ENCODE results near the gene CEP131. TPM values are rescaled to one million over a fixed set of nuclear protein-coding genes. Genes with fewer than 3 reads are reported as not detected.

CEP131 gene
- total and polyA plus RNA-seq, 7 donors, result 1.8 to 11.6 (median 5.0) TPM

DNA sequence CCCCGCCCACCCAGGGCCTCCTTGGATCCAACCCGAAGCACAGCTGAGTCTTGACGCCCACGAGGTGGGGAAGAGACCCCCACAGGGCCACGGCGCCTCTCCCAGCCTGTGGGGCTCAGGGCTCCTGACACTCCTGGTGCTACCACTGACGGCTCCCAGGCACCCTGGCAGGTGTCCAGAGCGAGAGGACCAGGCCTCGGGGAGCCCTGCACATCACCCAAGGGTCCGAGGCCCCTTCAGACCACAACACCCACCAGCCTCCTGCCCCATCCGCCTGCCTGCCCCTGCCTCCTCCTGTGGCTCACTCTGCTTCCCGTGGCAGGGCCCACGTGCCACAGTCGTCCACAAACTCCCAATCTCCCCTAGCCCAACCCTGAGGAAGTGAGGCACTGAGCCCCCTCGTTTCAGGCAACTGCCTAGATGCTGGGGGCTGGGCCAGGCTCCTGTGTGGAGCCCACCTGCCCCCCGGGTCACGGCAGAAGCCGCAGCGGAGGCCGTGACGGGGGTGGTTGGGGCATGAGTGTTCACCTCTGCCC lies 28.5 kb downstream of the CEP131 start:
- intact Hi-C loops (cut with DNase I), result no loop called here
- Histone ChIP-seq H3K36me3 (peaks cover 0 to 18% (median 0%) of the 10 kb centered on the region in 4 donors), H3K4me1 (peaks cover 0 to 20% (median 0%) of the 10 kb centered on the region in 4 donors), H3K4me3 (no peak overlapping the region), H3K27ac (no peak overlapping the region), H3K9me3 (no peaks in the 10 kb centered on the region), H3K27me3 (no peaks in the 10 kb centered on the region)
- DNase-seq, result no peak
- TF ChIP-seq POLR2A (IDR thresholded peaks at IDR 0.05), result no peak
- TF ChIP-seq EP300 (IDR thresholded peaks at IDR 0.05), result no peak
- 92 to 93% methylated on average over 21 of the region's 21 CpGs for WGBS, 2 donors

DNA sequence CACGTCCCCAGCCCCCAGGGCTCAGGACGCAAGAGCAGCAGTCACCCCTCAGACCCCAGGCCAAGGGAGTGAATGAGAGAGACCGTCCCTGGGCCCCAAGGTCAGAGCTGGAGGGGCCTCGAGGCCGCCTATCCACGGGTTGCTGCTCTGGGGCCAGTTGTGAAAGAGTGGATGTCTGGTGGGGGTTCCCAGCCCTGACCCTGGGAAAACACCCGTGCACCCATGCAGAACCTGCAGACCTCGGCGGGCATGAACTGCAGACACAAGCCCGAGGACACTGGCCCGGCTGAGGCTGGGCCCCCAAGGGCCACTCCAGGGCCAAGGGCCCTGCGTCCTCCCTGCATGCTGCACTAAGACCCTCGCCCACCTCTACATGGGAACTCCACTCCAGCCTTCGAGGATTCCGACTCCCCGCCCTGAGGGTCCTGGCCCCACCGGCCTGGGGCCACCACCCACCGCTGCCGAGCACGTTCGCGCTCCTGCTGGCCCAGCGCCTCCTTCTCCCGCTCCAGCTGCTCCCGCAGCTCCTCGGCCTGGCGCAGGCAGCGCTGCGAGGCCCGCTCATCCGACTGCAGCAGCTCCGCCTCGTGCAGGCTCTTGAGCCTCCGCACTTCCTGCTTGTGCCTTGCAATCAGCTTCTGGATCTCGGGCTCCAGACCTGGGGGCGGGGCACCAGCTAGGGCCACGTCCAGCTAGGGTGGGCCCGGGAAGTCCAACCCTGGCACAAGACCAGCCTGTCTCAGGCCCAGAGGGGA lies 29.1 kb downstream of the CEP131 start:
- Histone ChIP-seq H3K4me1 (peaks cover 0 to 14% (median 0%) of the 10 kb centered on the region in 4 donors), H3K36me3 (peaks cover 0 to 18% (median 0%) of the 10 kb centered on the region in 4 donors), H3K4me3 (no peak overlapping the region), H3K27me3 (no peaks in the 10 kb centered on the region), H3K9me3 (no peaks in the 10 kb centered on the region), H3K27ac (no peak overlapping the region)
- WGBS, 2 donors, result 89 to 92% methylated on average over 38 of the region's 38 CpGs
- no peak for DNase-seq
- no peak for TF ChIP-seq EP300 (IDR thresholded peaks at IDR 0.05)
- intact Hi-C loops (cut with DNase I), result no loop called here

DNA sequence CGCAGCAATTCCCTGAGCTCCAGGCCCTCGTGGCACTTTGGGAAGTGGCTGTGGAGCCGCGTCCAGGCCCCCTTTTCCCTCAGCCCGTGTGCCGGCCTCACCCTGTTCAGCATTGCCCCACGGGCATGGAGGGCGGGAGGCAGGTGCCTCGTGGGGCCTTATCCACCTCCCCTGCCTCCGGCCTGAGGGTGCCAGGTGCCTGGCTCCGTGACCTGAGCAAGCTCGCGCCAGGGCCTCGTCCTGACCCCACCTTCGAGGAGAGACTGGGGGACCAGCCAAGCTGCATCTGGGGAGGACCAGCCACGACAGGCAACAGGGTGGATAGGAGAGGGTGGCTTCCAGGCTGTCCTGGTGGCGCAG lies 29.7 kb downstream of the CEP131 start:
- intact Hi-C loops (cut with DNase I), result no loop called here
- no peaks in the 10 kb centered on the region for H3K27me3 ChIP-seq
- peaks cover 0 to 18% (median 0%) of the 10 kb centered on the region in 4 donors for H3K36me3 ChIP-seq
- peaks cover 0 to 14% (median 0%) of the 10 kb centered on the region in 4 donors for H3K4me1 ChIP-seq
- no peak for TF ChIP-seq EP300 (IDR thresholded peaks at IDR 0.05)
- no peak for TF ChIP-seq POLR2AphosphoS5 (IDR thresholded peaks at IDR 0.05)
- TF ChIP-seq, protein P1, sequence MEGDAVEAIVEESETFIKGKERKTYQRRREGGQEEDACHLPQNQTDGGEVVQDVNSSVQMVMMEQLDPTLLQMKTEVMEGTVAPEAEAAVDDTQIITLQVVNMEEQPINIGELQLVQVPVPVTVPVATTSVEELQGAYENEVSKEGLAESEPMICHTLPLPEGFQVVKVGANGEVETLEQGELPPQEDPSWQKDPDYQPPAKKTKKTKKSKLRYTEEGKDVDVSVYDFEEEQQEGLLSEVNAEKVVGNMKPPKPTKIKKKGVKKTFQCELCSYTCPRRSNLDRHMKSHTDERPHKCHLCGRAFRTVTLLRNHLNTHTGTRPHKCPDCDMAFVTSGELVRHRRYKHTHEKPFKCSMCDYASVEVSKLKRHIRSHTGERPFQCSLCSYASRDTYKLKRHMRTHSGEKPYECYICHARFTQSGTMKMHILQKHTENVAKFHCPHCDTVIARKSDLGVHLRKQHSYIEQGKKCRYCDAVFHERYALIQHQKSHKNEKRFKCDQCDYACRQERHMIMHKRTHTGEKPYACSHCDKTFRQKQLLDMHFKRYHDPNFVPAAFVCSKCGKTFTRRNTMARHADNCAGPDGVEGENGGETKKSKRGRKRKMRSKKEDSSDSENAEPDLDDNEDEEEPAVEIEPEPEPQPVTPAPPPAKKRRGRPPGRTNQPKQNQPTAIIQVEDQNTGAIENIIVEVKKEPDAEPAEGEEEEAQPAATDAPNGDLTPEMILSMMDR (IDR thresholded peaks at IDR 0.05), result no peak
- TF ChIP-seq POLR2A (IDR thresholded peaks at IDR 0.05), result no peak
- no peak overlapping the region for H3K4me3 ChIP-seq
- DNase-seq, result no peak
- WGBS, 2 donors, result 91 to 92% methylated on average over 17 of the region's 17 CpGs
- no peaks in the 10 kb centered on the region for H3K9me3 ChIP-seq
- no peak overlapping the region for H3K27ac ChIP-seq

DNA sequence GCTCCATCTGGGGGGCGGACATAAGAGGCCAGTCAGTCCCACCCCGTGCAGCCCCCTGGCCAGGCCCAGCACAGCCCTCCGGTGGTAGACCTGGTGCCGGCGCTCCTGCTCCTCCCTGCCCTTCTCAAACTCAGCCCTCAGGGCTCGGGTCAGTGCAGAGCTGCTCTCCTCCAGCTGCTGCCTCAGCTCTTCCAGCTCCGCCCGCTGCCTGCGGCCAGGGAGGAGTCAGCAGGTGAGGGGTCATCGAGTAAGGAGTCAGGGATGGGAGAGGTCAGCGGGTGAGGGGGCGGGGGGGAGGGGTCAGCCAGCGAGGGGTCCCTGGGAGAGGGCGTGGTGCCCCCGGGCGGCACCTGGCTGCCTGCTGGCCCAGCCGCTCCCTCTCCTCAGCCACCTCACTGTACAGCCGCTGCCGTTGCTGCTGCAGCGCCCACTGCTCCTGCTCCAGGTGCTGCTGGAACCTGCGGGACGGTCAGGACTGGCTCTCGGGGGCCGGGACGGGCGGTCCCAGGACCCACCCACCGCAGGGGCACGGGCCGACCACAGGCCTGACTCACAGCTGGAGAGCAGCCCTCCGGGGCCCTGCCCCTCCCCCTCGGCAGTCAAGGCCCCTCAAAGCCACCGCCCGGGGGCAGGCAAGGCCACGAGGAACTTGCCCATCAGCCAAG lies 30.2 kb downstream of the CEP131 start:
- H3K27ac ChIP-seq, result no peak overlapping the region
- H3K4me3 ChIP-seq, result no peak overlapping the region
- H3K9me3 ChIP-seq, result no peaks in the 10 kb centered on the region
- H3K27me3 ChIP-seq, result no peaks in the 10 kb centered on the region
- DNase-seq, result no peak
- peaks cover 0 to 18% (median 0%) of the 10 kb centered on the region in 4 donors for H3K36me3 ChIP-seq
- 79 to 83% methylated on average over 34 of the region's 34 CpGs for WGBS, 2 donors
- intact Hi-C loops (cut with DNase I), result no loop called here
- TF ChIP-seq, protein P1 (IDR thresholded peaks at IDR 0.05), result no peak
- TF ChIP-seq EP300 (IDR thresholded peaks at IDR 0.05), result no peak
- TF ChIP-seq POLR2A (IDR thresholded peaks at IDR 0.05), result no peak
- no peak for TF ChIP-seq POLR2AphosphoS5 (IDR thresholded peaks at IDR 0.05)
- peaks cover 0 to 14% (median 0%) of the 10 kb centered on the region in 4 donors for H3K4me1 ChIP-seq

DNA sequence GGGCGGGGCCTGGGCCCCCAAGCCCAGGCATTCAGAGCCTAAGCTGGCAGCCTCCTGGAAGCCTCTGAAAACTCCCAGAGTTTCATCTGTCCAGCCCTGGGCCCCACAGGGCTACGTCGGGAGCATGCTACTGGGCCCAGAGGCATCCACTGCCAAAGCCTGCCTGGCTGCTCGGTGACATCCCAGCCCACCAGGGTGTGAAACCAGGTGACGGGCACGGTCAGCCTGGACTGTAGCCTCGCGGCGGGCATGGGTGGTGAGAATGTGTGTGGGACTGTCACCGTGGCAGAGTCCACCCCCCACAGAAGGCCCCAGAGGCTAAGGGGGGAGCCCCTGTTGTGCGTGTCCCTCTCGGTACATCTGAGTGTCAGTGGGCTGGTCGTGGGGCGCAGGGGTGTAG lies 31.1 kb downstream of the CEP131 start:
- 89 to 95% methylated on average over 14 of the region's 14 CpGs for WGBS, 2 donors
- H3K36me3 ChIP-seq, result peaks cover 0 to 14% (median 0%) of the 10 kb centered on the region in 4 donors
- no peaks in the 10 kb centered on the region for H3K9me3 ChIP-seq
- H3K4me1 ChIP-seq, result peaks cover 0 to 14% (median 0%) of the 10 kb centered on the region in 4 donors
- intact Hi-C loops (cut with DNase I), result no loop called here
- H3K4me3 ChIP-seq, result no peak overlapping the region
- no peak for DNase-seq
- H3K27me3 ChIP-seq, result no peaks in the 10 kb centered on the region
- TF ChIP-seq, protein P1 (IDR thresholded peaks at IDR 0.05), result no peak
- TF ChIP-seq EP300 (IDR thresholded peaks at IDR 0.05) (no peak), POLR2AphosphoS5 (IDR thresholded peaks at IDR 0.05) (no peak), POLR2A (IDR thresholded peaks at IDR 0.05) (no peak)
- no peak overlapping the region for H3K27ac ChIP-seq

Measured in sigmoid colon (tissue), 7 donors.